Measurements from ENCODE around the gene NLRX1.

The NLRX1 gene

DNA sequence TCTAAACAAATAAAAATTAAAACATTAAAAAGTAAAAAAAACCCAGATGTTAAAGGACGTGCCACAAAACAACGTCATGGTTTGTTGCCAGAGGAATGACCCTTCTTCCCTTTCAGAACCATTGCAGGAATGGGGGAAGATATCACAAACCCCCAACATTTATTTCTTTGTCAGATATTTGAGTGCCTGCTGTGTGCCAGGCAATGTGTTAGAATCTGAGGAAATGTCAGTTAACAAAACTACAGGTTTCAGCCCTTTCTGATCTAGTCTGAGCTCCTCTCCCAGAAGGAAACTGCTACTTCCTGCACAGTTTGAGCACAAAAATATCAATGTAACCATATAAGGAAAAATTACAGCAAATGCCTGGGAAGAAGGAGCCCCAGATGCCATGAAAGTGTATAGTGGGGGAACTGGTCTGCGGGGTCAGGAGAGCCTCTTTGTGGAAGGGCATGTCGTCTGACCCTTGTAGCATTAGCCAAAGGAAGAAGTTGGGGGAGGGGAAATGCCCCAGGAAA, 9.7 kb downstream of the NLRX1 start:
- no peak for TF ChIP-seq MAX (IDR thresholded peaks at IDR 0.05)
- no peak for TF ChIP-seq ZBTB7A (IDR thresholded peaks at IDR 0.05; ENCODE audit: low read depth)
- no peak for TF ChIP-seq EGR1 (IDR thresholded peaks at IDR 0.05)
- no peak for TF ChIP-seq TCF12 (IDR thresholded peaks at IDR 0.05; ENCODE audit: low read depth)

GRCh38 chr11:119179342-119179741, 10.8 kb downstream of the NLRX1 start:
- TF ChIP-seq TCF12 (IDR thresholded peaks at IDR 0.05; ENCODE audit: low read depth) (no peak), CREB1 (IDR thresholded peaks at IDR 0.05; ENCODE audit: low read depth) (no peak), ZBTB7A (IDR thresholded peaks at IDR 0.05; ENCODE audit: low read depth) (no peak), YY1 (IDR thresholded peaks at IDR 0.05; ENCODE audit: low read depth) (no peak)
- TF ChIP-seq, protein P1, sequence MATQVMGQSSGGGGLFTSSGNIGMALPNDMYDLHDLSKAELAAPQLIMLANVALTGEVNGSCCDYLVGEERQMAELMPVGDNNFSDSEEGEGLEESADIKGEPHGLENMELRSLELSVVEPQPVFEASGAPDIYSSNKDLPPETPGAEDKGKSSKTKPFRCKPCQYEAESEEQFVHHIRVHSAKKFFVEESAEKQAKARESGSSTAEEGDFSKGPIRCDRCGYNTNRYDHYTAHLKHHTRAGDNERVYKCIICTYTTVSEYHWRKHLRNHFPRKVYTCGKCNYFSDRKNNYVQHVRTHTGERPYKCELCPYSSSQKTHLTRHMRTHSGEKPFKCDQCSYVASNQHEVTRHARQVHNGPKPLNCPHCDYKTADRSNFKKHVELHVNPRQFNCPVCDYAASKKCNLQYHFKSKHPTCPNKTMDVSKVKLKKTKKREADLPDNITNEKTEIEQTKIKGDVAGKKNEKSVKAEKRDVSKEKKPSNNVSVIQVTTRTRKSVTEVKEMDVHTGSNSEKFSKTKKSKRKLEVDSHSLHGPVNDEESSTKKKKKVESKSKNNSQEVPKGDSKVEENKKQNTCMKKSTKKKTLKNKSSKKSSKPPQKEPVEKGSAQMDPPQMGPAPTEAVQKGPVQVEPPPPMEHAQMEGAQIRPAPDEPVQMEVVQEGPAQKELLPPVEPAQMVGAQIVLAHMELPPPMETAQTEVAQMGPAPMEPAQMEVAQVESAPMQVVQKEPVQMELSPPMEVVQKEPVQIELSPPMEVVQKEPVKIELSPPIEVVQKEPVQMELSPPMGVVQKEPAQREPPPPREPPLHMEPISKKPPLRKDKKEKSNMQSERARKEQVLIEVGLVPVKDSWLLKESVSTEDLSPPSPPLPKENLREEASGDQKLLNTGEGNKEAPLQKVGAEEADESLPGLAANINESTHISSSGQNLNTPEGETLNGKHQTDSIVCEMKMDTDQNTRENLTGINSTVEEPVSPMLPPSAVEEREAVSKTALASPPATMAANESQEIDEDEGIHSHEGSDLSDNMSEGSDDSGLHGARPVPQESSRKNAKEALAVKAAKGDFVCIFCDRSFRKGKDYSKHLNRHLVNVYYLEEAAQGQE (IDR thresholded peaks at IDR 0.05; ENCODE audit: low read depth) = no peak

GRCh38 chr11:119179983-119180382, 11.5 kb downstream of the NLRX1 start:
- peak; percentile 69 for TF ChIP-seq NFIC (IDR thresholded peaks at IDR 0.05)
- TF ChIP-seq FOXM1 (IDR thresholded peaks at IDR 0.05; ENCODE audit: borderline replicate concordance, low read depth) = no peak

DNA sequence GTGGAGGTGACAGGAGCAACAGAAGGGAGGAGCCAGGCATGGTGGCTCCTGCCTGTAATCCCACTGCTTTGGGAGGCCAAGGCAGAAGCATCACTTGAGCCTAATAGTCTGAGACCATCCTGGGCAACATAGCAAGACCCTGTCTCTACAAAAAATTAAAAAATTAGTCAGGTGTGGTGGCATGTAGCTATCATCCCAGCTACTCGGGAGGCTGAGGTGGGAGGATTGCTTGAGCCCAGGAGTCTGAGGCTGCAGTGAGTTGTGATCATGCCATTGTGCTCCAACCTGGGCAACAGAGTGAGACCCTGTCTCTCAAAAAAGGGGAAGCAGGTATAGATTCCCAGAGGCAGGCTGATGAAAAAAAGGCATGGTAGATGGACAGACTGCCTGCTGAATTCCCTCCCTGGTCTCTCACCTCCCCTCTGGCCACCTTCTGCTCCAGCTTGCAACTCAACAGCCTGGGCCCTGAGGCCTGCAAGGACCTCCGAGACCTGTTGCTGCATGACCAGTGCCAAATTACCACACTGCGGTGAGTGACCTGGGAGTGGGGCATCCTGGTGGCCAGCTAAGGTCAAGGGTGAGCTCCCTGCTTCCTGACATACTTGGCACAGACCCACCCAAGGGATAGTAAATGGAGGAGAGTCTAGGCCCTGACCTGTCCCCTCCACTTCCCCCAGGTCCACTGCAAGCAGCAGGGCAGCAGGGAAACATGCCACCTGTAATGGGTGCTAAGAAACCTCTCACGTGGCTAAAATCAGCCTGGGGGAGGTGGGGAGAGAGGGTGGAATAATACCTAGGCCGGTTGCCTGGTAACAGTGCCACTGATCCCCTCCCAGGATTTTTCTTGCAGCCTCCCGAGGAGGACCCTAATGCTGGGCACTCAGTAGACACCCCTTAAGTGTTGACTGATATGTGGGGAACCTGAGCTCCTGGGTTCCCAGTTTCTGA, 12.5 kb downstream of the NLRX1 start:
- TF ChIP-seq RAD21 (IDR thresholded peaks at IDR 0.05; ENCODE audit: low read depth) (no peak), USF1 (IDR thresholded peaks at IDR 0.05) (no peak), YY1 (IDR thresholded peaks at IDR 0.05; ENCODE audit: low read depth) (no peak), MAX (IDR thresholded peaks at IDR 0.05) (no peak), EGR1 (IDR thresholded peaks at IDR 0.05) (no peak), ZBTB7A (IDR thresholded peaks at IDR 0.05; ENCODE audit: low read depth) (no peak), EP300 (IDR thresholded peaks at IDR 0.05; ENCODE audit: borderline replicate concordance) (no peak), TCF12 (IDR thresholded peaks at IDR 0.05; ENCODE audit: low read depth) (no peak), TAF1 (IDR thresholded peaks at IDR 0.05; ENCODE audit: low read depth) (no peak), NFIC (IDR thresholded peaks at IDR 0.05) (no peak), TEAD4 (IDR thresholded peaks at IDR 0.05) (no peak), FOXM1 (IDR thresholded peaks at IDR 0.05; ENCODE audit: borderline replicate concordance, low read depth) (no peak), CEBPB (IDR thresholded peaks at IDR 0.05) (no peak), CREB1 (IDR thresholded peaks at IDR 0.05; ENCODE audit: low read depth) (no peak)
- TF ChIP-seq, protein P1 (IDR thresholded peaks at IDR 0.05; ENCODE audit: low read depth) = no peak

DNA sequence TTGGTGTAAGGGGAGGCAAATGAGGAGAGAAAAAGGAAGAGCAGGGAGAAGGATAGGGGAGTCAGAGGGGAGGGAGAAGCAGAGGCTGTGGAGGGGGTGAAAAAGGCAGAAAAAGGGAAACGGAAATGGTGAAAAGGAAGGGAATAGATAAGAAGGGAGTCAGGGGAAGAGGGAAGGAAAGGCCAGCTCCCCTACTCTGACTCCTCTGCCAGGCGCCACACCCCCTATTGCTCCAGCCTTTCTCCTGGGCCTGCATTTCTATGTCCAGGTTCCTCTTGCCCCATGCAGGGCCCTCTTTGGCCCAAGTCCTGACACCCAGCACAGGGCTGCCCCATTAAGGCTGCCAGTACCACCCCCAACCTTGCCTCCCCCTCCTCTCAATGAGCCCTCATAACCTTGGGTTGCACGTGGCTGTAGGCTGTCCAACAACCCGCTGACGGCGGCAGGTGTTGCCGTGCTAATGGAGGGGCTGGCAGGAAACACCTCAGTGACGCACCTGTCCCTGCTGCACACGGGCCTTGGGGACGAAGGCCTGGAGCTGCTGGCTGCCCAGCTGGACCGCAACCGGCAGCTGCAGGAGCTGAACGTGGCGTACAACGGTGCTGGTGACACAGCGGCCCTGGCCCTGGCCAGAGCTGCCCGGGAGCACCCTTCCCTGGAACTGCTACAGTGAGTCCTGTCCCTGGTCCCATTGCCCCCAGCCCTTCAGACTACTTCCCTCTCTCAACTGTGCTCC, 13.3 kb downstream of the NLRX1 start:
- TF ChIP-seq CREB1 (IDR thresholded peaks at IDR 0.05; ENCODE audit: low read depth) (no peak), MAX (IDR thresholded peaks at IDR 0.05) (no peak), USF1 (IDR thresholded peaks at IDR 0.05) (no peak), CEBPB (IDR thresholded peaks at IDR 0.05) (no peak), TEAD4 (IDR thresholded peaks at IDR 0.05) (no peak), RAD21 (IDR thresholded peaks at IDR 0.05; ENCODE audit: low read depth) (no peak), TAF1 (IDR thresholded peaks at IDR 0.05; ENCODE audit: low read depth) (no peak), EGR1 (IDR thresholded peaks at IDR 0.05) (no peak), ZBTB7A (IDR thresholded peaks at IDR 0.05; ENCODE audit: low read depth) (no peak)
- TF ChIP-seq, protein P1 (IDR thresholded peaks at IDR 0.05; ENCODE audit: low read depth) = no peak

All from Ishikawa (cell line).